GM19452 (cell line): ENCODE measurements around the gene CXCL11.
"Not testable (repeated sequence)": the region's sequence is repeated elsewhere in the genome, so short reads cannot be mapped to it uniquely, and the experiment has no call there.

Experiments used
- ATAC-seq: cut with Tn5 transposase; IDR thresholded peaks from one replicate; pipeline ENCODE4 v1.9.1; 2021; ENCODE audit not compliant: unreplicated experiment

Gene CXCL11

GRCh38 chr4:76035799-76036380 is at the start of gene CXCL11:
TSS of gene CXCL11 (minus strand) at chr4:76036070. CDS start at chr4:76035987, 83 bp downstream.
- no peak for ATAC-seq

DNA sequence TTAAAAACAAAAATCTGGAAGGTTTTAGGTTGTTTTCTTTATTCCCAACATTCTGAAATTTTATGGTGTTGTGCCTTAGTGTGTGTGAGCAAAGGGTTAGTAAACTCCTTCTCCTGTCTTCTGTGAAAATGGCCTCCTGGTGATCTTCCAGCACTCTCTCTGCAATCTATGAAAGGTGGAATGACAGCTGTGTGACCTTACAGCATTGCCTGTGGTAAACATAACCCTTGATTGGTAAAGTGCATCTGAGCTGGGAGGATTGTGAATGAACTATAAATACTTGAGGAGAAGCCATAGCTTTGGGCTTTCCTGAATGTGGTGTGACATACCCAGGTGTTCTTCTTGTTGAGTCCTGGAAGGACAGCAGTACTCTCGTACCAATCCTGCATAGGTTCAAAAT is 48.7 kb upstream of the CXCL11 start:
- no peak for ATAC-seq

DNA sequence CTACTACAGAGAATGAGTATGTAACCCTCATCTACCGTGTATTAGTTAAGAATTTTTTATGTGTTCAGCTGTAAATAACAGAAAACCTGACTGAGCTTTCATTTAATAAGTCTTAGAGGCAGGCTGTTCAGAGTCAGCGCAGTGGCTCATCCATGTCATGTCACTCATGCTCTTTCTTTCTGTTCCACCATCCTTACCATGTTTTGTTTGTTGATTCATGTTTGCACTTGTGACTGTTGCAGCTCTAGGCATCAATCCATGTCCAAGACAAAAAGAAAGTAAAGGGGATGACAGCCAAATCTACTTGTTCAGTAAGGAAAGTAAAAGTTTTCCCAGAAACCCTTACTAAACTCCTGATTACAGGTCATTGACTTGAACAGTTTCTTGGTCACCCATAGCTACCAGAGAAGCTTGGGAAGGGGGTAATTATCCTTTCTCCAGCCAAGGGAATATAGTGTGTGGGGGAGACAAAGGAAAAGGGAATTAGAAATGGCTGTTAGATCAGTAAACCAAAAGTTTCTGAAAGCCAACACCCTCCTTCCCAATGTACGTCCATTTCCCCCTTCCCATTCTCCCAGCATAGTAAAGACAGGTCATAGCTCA is 47.6 kb upstream of the CXCL11 start:
- no peak for ATAC-seq

GRCh38 chr4:76078033-76078613 is 42.3 kb upstream of the CXCL11 start:
- ATAC-seq: no peak

DNA sequence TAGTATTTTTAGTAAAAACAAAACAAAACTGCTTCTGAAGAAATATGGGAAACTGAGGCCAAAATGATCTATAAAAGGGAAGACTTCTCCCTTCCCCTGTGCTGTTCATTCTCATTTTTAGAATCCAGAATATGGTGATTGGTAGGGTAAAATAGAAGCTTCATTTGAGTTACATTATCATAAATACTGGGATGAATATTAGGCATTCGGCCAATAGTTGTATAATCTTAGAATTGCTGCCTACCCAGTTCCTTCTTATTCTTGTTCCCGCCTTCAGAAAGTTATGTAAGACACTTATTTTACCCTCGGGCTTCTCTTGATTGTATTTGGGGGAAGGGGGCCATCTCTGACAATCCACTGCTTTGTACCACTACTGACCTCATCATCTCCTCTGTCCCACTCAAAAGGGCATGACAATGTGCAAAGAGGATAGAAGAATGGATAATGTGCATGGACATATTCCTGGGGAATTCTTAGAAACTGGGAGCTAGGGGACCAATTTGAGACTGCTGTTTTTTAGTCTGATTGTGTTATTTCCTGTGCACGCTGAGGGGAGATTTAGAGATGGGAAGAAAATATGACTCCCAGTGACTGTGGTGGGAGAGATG is 39.2 kb upstream of the CXCL11 start:
- no peak for ATAC-seq

DNA sequence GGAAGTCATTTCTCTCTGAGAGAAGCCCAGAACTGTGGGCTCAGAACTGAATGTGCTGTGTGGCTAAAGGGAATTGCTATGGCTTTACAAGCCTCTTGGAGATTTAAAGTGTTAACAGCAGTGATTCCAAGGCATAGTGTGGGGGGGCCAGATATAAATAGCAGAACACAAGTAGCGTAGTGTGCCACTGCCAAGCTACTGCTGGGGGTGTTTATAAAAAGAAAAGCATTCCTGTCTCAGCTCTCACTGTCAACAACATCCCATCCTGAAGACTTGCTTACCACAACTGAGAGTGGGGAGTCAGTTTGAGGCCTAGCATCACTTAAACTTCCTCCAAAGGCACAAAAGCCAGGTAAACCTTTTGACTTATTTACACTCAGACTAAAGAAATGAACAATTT is 38.6 kb upstream of the CXCL11 start, which contains the start of gene ART3:
Gene ART3, plus strand, starts transcription at position 242 of the 400 bp plus-strand sequence. CDS start 1,181 bp downstream, outside the sequence.
- no peak for ATAC-seq

GRCh38 chr4:76072760-76073159 is 36.9 kb upstream of the CXCL11 start:
- no peak for ATAC-seq

- ATAC-seq: no peak
These were observed 31.9 kb upstream of the CXCL11 start for GRCh38 chr4:76067652-76068286.

DNA sequence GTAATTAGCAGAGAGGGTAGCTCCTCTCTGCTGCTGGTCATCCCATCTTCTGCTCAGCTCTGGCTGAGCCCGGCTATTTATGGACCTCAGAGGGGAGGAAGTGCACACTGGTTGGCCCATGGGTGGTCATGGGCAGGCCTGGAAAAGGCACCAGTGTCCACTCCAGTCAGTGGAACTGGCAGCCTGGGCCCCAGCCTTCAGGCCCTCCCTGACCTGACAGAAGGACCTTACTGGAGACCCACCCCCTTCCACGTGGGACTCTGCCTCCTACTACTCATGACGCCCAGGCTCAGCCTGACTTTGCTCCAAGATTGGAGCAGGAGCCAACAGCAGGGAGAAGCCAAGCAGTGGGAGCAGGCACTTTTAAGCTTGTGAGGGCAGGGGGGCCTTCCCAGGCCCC is 30.7 kb upstream of the CXCL11 start:
- no peak for ATAC-seq

DNA sequence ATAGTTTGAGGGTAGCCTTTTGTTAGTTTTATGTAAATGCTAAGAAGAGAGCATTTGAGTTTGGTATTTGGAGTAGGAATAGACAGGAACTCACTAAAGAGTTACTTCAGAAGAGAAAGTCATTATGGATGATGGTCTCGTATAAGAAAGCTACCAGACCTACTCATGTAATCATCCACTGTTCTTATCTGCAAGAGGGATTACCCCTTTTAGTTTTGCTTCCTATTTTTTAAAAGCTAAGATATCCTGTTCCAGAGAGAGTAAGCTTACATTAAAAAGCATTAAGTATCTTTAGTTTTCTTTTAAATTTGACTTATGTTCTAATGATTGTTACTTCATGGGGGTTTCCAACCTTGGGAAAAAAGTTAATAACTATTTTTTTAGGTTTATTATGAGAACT is 26.1 kb upstream of the CXCL11 start:
- ATAC-seq: no peak

DNA sequence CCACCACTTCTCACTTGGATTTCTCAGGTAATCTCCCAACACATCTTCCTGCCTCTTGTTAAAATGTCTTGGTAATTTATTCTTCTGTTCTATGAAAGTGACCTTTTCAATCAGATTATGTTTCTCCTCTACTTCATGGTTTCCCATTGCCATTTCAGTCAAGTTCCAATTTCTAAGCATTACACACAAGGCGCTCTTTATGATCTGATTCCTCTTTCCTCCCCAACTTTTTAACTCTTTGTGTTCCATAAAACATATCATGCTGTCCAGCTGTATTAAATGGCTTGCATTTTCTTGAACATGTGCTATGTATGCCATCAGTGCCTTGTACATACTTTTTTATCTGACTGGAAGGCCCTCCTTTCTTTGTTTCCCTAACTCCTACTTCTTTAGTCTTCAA is 25.6 kb upstream of the CXCL11 start:
- ATAC-seq: no peak

DNA sequence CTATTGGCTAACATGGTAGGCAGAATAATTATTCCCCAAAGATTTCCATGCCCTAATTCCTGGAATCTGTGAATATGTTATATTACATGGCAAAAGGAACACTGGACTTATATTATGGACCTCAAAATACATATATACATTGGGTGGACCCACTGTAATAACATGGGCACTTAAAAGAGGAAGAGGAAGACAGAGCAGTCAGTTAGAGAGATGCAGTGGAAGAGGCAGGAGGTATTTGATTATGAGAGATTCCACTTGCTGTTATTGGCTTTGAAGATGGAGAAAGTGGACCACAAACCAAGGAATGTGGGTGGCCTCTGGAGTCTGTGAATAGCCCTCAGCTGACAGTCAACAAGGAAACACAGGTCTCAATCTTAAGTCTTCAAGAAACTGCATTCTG is 24.6 kb upstream of the CXCL11 start:
- no peak for ATAC-seq

GRCh38 chr4:76059750-76060149 is 23.9 kb upstream of the CXCL11 start:
- no peak for ATAC-seq

DNA sequence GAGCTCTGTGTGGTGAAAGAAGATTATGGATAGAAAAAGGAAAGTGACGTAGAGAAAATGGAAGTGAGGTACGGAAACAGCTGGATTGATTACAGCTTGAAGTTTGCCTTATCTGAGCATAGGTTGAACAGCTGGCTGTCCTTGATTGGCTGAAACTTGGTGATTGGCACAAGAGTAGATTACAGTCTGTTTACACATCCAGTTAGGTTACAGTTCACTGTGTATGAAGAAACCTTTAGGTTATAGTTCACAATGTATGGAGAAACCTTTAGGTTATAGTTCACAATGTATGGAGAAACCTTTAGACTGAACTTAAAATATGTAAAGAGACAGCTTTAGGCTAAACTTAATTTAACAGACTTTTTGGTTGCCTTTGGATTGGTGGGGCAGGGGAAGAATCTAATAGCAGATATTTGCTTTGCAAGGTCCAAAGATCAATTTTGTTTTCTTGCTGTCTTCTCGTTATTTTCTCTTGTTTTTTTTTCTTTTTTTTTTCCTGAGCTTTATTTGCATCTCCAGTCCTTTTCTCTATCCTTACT is 23.1 kb upstream of the CXCL11 start:
- no peak for ATAC-seq

- no peak for ATAC-seq
These were observed 22.4 kb upstream of the CXCL11 start for GRCh38 chr4:76058302-76058701.

GRCh38 chr4:76055421-76055820 is 19.6 kb upstream of the CXCL11 start:
- no peak for ATAC-seq

GRCh38 chr4:76055016-76055415 is 19.1 kb upstream of the CXCL11 start:
- peak; percentile 94 for ATAC-seq

DNA sequence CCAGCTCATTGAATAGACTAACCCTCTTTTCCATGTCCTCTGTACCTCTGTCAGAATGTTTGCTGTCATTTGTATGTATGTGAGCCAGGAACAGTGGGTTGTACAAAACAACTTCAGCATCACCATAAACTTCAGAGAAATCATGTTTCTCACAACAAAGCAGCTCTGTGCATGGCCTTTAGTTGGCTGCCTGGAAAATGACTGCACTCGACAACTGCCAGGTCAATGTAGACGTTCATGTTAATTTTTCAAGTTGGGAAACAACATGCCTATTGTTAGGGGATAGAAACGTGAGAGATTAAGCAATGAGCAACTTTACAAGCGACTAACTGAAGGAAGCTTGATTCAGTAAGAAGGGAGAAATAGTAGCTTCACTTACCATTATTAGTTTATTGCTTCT is 17.9 kb upstream of the CXCL11 start:
- no peak for ATAC-seq

DNA sequence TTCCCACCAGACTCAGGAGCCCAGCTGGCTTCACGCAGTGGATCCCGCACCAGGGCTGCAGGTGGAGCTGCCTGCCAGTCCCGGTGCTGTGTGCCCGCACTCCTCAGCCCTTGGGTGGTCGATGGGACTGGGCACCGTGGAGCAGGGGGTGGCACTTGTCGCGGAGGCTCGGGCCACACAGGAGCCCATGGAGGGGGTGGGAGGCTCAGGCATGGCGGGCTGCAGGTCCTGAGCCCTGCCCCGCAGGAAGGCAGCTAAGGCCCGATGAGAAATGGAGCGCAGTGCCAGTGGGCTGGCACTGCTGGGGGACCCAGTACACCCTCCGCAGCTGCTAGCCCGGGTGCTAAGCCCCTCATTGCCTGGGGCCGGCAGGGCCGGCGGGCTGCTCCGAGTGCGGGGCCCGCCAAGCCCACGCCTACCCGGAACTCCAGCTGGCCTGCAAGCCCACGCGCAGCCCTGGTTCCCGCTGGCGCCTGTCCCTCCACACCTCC is 14.7 kb upstream of the CXCL11 start:
- ATAC-seq: not testable (repeated sequence)

DNA sequence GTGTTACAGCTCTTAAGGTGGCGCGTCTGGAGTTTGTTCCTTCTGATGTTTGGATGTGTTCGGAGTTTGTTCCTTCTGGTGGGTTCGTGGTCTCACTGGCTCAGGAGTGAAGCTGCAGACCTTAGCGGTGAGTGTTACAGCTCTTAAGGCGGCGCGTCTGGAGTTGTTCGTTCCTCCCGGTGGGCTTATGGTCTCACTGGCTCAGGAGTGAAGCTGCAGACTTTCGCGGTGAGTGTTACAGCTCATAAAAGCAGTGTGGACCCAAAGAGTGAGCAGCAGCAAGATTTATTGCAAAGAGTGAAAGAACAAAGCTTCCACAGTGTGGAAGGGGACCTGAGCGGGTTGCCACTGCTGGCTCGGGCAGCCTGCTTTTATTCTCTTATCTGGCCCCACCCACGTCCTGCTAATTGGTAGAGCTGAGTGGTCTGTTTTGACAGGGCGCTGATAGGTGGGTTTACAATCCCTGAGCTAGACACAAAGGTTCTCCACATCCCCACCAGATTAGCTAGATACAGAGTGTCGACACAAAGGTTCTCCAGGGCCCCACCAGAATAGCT is 14.1 kb upstream of the CXCL11 start:
- ATAC-seq: not testable (repeated sequence)

GRCh38 chr4:76044686-76045085 is 8.8 kb upstream of the CXCL11 start:
- not testable (repeated sequence) for ATAC-seq
